HG03558 (cell line): ENCODE results near the gene ZRANB1.

Source experiments
- ATAC-seq: cut with Tn5 transposase; IDR thresholded peaks from one replicate; pipeline ENCODE4 v1.9.1; 2021; ENCODE audit warnings: moderate number of reproducible peaks; ENCODE audit not compliant: unreplicated experiment; ENCODE audit errors: extremely low read depth

ZRANB1 gene

DNA sequence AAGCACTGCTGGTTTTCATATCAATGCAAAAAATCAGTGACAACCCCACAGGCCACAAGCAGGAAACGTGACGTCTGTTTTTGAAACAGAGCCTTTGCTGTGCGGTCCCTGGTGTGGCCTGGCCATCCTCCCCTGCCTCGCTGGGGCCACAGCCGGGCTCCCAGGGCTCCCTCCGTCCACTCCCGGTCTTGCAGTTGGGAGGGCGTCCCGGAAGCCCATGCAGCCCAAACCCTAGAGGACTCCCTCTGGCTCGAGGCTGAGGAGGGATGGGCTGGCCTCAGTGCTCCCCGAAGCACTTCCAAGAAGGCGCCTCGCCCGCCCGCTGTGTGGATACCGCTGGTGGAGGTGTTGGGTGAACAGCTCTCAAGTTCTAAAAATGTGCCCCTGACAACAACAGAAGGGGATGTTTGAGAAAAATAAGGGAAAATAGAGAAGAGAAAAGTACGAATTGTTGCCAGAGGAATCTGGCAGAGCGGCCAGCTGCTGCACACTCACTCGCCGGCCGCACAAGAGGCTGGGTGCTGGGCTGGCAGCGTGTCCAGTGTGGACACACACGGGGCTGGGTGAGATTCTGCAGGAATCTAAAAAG, 73.5 kb downstream of the ZRANB1 start:
- no peak for ATAC-seq

DNA sequence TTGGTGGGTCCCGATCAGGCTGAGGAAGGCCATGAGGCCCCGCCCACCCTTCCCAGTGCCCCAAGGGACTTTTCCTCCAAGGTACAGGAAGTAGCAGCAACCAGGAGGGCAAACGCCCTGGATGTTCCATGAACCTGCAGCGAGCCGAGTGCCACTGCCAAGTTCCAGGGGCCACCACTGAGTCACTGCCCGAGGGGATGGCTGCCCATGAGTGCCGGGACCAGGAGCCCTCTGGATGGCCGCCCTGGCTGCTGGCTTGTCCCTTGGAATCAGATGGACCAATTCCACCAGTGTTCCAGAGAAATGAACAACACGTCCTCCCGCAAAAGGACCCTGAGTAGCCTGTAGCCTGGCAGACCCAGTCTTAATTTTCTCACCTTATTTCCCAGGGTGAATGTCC, 74.2 kb downstream of the ZRANB1 start:
- no peak for ATAC-seq

DNA sequence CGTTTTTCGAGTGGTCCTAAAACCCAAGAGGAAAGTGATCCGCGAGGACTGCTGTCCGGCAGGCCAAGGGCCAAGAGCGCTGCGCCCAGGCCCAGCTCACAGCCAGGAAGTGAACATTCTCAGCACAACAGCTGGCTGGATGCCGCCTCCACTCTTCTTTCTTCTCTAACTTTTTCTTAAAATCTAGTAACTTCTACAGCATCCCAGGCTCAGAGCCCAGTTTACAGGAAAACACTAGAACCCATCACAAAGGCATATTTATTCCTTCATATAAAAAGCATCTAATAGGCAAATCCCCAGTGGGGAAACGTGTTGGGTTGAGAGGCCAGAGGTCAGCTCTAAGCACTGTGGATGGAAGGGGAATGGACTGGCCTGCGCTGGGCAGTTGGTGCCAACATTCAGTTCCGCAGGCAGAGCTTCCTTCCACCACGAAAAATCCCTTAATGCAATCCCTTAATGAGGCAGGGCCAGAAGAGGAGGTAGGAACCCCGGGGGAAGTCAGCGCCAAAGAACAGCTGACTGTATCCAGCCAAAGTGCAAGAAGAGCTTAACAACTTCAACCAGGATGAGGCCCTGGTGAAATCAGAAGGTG, 74.8 kb downstream of the ZRANB1 start:
- ATAC-seq, result no peak

DNA sequence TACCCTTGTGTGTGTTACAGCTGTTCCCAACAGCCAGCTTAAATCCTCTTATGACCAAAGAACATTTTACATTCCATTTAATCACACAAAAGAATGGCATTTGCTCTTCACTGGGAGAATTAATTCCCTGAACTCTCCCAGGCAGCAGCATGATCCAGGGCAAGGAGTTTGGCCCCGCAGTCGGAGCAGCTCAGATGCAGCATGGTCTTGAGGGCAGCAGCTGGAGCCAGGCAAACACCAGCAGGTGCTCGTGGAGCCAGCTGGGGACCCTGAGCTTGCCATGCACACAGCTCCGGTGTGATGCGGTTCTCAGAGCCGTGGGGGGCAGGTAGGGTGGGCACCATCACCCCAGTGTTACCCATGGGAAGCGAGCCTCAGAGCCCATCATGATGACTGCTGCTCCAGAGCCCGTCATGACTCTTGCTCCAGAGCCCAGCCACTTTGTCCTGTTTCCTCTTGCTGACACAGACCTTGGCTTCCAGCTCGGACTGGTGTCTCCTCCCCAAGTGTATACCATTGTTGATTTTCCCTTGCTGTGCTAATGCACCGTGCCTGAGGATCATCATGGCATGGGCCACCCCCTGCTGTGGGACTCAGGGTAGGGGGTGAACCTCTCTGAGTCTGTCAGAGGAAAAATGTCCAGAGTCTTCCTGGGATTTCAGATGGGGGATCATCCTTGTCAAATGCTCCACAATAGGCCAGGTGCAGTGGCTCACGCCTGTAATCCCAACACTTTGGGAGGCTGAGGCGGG, 75.8 kb downstream of the ZRANB1 start:
- no peak for ATAC-seq

DNA sequence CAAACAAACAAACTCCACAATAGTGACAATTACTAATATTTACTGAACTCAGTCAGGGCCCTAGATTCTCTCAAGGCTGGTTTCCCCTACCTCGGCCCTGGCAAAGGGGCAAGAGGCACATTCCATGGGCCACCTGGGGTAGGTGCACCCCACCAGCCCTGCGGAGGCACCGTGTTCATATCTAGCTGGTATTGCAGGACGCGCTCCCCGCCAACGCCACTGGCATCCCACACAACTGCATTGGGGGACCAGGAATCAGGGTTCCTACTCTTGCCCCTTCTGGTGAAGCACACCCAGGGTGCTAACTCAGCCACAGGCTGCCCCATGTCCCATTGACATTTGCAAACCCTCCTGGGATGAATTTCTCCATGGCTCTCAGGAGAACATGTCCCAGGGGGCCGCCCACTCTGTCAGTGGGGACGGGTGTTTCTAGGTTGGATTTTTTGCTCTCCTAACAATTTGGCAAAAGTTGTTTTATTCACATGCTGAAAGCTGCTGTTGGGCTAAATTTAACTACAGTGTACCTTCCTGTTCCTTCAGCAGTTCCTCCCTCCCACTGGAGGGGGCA, 76.7 kb downstream of the ZRANB1 start:
- no peak for ATAC-seq

GRCh38 chr10:125020386-125020785, 78.5 kb downstream of the ZRANB1 start:
- no peak for ATAC-seq

GRCh38 chr10:125020871-125021270, 78.9 kb downstream of the ZRANB1 start:
- no peak for ATAC-seq

- no peak for ATAC-seq
Observed at GRCh38 chr10:125021686-125022344, 79.9 kb downstream of the ZRANB1 start.

DNA sequence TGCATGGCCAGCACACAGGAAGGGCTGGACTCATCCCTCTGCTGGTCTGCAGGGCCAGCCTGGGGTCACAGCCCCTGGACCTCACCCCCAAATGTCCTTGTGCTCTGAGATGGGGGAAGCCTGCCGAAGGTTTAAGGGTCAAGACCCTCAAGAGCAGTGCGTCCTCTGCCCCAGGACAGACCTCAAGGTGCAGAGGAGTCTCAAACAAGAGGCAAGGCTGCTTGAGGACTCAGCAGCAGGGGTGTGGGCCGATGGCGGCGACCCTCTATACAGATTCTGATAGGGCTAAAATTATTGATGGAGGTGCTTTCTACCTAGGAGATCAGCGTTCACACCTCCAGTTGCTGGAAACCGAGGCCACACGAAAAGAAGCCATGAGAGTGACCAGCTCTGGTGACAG, 80.7 kb downstream of the ZRANB1 start:
- ATAC-seq, result no peak

GRCh38 chr10:125023255-125023654, 81.3 kb downstream of the ZRANB1 start:
- no peak for ATAC-seq

DNA sequence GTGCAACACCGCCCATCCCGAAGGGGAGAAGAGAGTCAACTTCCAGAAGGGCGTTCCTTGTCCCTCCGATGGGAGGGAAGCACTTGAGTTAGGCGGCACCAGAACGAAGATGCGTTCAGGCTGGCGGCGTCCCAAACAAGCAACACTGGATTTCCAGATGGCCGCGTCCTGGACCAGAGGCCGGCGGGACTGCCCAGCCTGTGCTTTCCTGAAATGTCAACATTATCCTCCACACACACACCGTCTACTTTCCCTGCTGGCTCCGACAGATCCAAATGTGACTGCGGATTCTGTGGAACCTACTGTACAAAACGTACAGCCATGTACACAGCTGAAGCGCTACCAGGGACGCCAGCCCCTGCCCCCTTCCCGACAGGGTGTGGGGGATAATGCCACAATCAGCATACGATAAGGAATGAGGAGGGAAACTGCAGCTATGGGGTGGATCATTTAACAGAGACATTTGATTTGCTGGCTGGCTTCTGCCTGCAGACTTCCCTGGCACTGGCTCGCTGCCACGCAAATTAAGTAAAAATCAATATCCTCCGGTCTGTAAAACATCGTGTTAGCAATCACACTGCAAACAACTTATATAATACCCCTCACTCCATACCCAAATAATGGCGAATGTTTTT, 82.1 kb downstream of the ZRANB1 start:
- ATAC-seq, result no peak

DNA sequence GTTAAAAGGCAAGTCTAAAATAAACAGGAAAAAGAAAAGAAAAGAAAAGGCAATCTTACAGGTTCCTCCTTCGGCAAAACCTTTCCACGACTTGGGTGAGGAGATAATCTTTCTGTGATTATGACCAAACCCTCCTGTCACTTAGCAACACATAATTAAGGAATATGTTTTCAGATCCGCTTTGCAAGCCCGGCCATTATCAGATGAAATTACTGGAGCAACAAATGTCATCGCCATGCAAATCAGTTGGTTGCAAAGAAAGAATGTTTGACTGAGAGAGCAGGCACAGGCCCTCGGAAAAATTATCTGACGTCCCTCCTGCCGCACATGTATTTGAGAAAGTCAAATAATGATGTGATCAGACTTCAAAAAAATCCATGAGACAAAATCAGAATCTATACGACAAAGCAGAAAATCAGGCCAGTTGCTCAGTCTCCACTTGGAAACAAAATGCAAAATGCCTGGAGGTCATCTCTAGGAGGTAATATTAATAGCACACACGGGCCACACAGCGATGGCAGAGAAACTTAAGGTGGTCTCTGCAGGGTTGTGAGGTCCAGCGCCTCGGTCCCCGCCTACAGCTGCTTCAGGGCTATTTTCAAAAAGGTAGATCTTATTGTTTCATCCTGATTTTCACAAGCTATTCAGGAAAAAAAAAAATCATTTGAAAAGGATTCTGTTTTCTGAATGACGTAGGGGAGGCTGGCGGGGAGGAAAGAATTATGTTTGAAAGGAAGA, 82.7 kb downstream of the ZRANB1 start:
- ATAC-seq, result no peak

GRCh38 chr10:125025341-125025740, 83.4 kb downstream of the ZRANB1 start:
- no peak for ATAC-seq

- ATAC-seq, result no peak
Observed at GRCh38 chr10:125026036-125026931, 84.4 kb downstream of the ZRANB1 start.

DNA sequence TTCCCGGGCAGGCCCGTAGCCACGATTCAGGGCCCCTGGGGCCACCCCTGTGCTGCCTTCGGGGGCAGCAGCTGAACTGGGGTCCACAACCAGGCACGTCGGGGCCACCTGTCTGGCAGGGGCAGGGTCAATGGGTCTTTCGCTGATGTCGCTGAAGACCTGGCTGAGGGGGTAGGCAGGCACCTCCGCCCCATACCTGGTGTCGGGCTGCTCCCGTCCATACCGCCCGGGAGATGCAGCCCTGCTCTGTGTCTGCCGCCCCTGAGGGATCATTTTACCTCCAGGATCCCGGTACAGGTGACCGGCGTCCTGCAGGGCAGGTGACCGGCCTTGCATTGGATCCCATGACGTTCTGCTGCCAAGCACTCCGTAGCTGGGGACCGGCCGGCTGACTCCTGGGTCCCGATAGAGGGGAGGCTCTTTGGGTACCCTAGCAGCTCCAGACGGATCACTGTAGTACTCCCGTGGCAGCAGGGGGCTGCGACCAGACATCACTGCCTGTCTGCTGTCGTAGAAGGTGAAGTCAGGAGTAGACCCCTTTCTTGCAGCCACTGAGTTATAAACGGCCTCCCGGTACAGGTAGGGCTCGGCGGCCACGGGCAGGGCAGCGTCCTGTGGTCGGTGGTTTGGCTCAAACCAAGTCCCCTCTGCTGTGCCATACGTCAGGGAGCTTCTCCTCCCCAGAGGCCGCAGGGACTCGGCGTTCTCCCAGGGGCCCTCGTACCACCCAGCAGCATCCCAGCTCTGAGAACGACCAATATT, 85.2 kb downstream of the ZRANB1 start:
- ATAC-seq, result no peak

DNA sequence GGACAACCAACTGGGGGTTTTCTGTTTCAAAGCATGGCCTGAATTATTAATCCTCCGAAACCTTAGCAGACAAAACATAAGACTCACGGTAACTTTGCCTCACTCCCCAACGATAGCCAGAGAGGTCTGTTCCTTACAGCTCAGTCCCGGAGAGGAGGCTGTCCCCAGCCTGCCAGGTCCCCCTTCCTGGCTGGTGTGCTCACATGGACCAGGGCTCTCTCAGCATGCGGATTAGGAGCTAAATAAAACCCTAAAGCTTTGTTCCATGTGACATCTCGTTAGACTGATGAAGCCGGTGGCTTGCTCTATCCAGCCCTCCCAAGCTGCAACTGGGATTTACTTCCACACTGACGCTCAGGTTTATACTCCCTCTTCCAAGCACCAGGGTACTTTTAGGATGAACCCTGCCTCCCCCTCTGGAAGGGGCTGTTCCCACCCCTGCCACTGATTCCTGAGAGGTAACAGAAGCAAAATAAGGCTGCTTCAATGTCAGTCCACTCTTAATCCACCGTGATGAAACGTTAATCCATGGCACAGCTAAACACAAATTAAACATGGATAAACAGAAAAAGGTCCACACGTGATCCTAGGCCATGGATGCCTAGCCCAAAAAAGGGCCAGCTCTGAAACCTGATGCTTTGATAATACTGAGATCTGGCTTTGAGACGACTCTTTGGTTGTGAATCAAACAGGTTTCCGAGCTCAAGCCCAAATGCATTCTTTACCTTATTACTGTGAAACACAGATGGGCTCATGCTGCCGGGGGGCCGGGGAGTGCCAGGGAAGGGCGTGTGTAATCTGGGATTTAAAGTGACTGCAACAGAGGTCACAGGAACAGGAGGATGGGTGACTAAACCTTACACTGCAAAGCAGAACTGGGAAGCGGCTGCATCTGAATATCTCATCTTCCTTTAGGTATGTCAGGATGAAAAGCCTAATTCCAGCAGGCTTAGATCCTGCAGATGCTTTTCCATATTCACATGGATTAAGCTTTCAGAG, 86.2 kb downstream of the ZRANB1 start:
- no peak for ATAC-seq
